Neural progenitor cell (in vitro differentiated cells): ENCODE results near the gene LRRC15. TPM values are rescaled to one million over a fixed set of nuclear protein-coding genes. Genes with fewer than 3 reads are reported as not detected.

Experiments
- DNase-seq: peaks from one replicate; pipeline ENCODE4 v3.0.0-alpha.2; 2016; ENCODE audit warnings: low spot score
- H2AFZ ChIP-seq: fragments of 200-600 bp; sonication (generic); replicated peaks from 2 replicates; pipeline ENCODE4 v1.6.1; 2016; ENCODE audit warnings: antibody characterized with exemption
- H3F3A ChIP-seq: fragments of 200-600 bp; sonication (generic); 2 replicates; pipeline ENCODE4 v1.6.1; 2016; ENCODE audit warnings: antibody characterized with exemption, low read depth
- H3K27ac ChIP-seq: fragments of 200-600 bp; sonication (generic); 2 replicates; pipeline ENCODE4 v1.5.1; 2016; ENCODE audit warnings: mild to moderate bottlenecking
- H3K27me3 ChIP-seq: fragments of 200-600 bp; sonication (generic); 2 replicates; pipeline ENCODE4 v1.6.1; 2016; ENCODE audit warnings: mild to moderate bottlenecking, moderate library complexity
- H3K36me3 ChIP-seq: fragments of 200-600 bp; sonication (generic); 2 replicates; pipeline ENCODE4 v1.5.1; 2016
- H3K4me1 ChIP-seq: fragments of 200-600 bp; sonication (generic); 2 replicates; pipeline ENCODE4 v1.6.1; 2016; ENCODE audit warnings: mixed run types
- H3K4me2 ChIP-seq: fragments of 200-600 bp; sonication (generic); 2 replicates; pipeline ENCODE4 v1.6.1; 2016
- H3K4me3 ChIP-seq: fragments of 200-600 bp; sonication (generic); 2 replicates; pipeline ENCODE4 v1.5.1; 2016
- H3K79me2 ChIP-seq: fragments of 200-600 bp; sonication (generic); 2 replicates; pipeline ENCODE4 v1.6.1; 2016; ENCODE audit warnings: low read depth
- H3K9ac ChIP-seq: fragments of 200-600 bp; sonication (generic); 2 replicates; pipeline ENCODE4 v1.6.1; 2016
- H3K9me3 ChIP-seq: fragments of 200-600 bp; sonication (generic); 2 replicates; pipeline ENCODE4 v1.5.1; 2016; ENCODE audit warnings: low read depth
- H4K20me1 ChIP-seq: fragments of 200-600 bp; sonication (generic); 2 replicates; pipeline ENCODE4 v1.6.1; 2016; ENCODE audit warnings: low read depth
- H3K27ac Mint-ChIP-seq: 3 replicates; pipeline ENCODE4 v1.8.0; 2021; ENCODE audit warnings: mixed read lengths
- H3K27me3 Mint-ChIP-seq: 2 replicates; pipeline ENCODE4 v1.8.0; 2022; ENCODE audit warnings: low read depth, mild to moderate bottlenecking, inconsistent platforms, moderate library complexity, mixed read lengths; ENCODE audit not compliant: insufficient read depth
- H3K36me3 Mint-ChIP-seq: 3 replicates; pipeline ENCODE4 v1.8.0; 2021; ENCODE audit warnings: mixed read lengths
- H3K4me1 Mint-ChIP-seq: 3 replicates; pipeline ENCODE4 v1.8.0; 2021; ENCODE audit warnings: mixed read lengths
- H3K4me3 Mint-ChIP-seq: 3 replicates; pipeline ENCODE4 v1.8.0; 2021; ENCODE audit warnings: mild to moderate bottlenecking, moderate library complexity, mixed read lengths
- H3K9me3 Mint-ChIP-seq: 3 replicates; pipeline ENCODE4 v1.8.0; 2020; ENCODE audit warnings: mixed read lengths
- CTCF ChIP-seq: fragments of 200-600 bp; sonication (generic); IDR thresholded peaks from 2 replicates; pipeline ENCODE4 v1.5.1; 2017; ENCODE audit warnings: antibody characterized with exemption, mild to moderate bottlenecking
- EZH2 ChIP-seq: fragments of 200-600 bp; sonication (generic); IDR thresholded peaks from 2 replicates; pipeline ENCODE4 v1.6.1; 2017; ENCODE audit warnings: antibody characterized with exemption, mild to moderate bottlenecking, moderate library complexity
- EZH2phosphoT487 ChIP-seq: fragments of 200-600 bp; sonication (generic); IDR thresholded peaks from 2 replicates; pipeline ENCODE4 v1.6.1; 2017; ENCODE audit warnings: antibody characterized with exemption
- total RNA-seq: library from RNA; depleted of rRNA; stranded (reverse); fragments of >200 nt; gene quantifications from 2 replicates; pipeline ENCODE4 v1.2.3, GENCODE V29; 2015; ENCODE audit warnings: low replicate concordance

LRRC15 gene
- total RNA-seq, 1 donor from 2014 or later = not detected

GRCh38 chr3:194365526-194365925, 4.0 kb downstream of the LRRC15 start:
- Mint-ChIP-seq H3K9me3 (no peaks in the 10 kb centered on the region), H3K4me1 (peaks cover 34% of the 10 kb centered on the region), H3K36me3 (no peaks in the 10 kb centered on the region), H3K27ac (no peak overlapping the region), H3K4me3 (no peak overlapping the region), H3K27me3 (peaks cover 11% of the 10 kb centered on the region)
- H3K36me3 ChIP-seq = no peaks in the 10 kb centered on the region
- H3K4me2 ChIP-seq = no peak overlapping the region
- peaks cover 6% of the 10 kb centered on the region for H3F3A ChIP-seq
- H3K27ac ChIP-seq = no peak overlapping the region
- peaks cover 12% of the 10 kb centered on the region for H3K27me3 ChIP-seq
- no peak overlapping the region for H2AFZ ChIP-seq
- no peak overlapping the region for H3K4me3 ChIP-seq
- no peak overlapping the region for H3K9ac ChIP-seq
- H4K20me1 ChIP-seq = no peaks in the 10 kb centered on the region
- DNase-seq = no peak
- no peaks in the 10 kb centered on the region for H3K9me3 ChIP-seq
- H3K79me2 ChIP-seq = no peaks in the 10 kb centered on the region
- peaks cover 27% of the 10 kb centered on the region for H3K4me1 ChIP-seq
- no peak for TF ChIP-seq EZH2
- no peak for TF ChIP-seq CTCF
- no peak for TF ChIP-seq EZH2phosphoT487

GRCh38 chr3:194364652-194365434, 4.7 kb downstream of the LRRC15 start:
- Mint-ChIP-seq H3K9me3 (peaks cover 3% of the 10 kb centered on the region), H3K4me3 (no peak overlapping the region), H3K27ac (no peak overlapping the region), H3K27me3 (peaks cover 7% of the 10 kb centered on the region), H3K36me3 (no peaks in the 10 kb centered on the region), H3K4me1 (peaks cover 28% of the 10 kb centered on the region)
- Histone ChIP-seq H3K27ac (no peak overlapping the region), H3K79me2 (no peaks in the 10 kb centered on the region), H3K27me3 (peaks cover 8% of the 10 kb centered on the region), H3K9me3 (no peaks in the 10 kb centered on the region), H3F3A (no peaks in the 10 kb centered on the region), H4K20me1 (no peaks in the 10 kb centered on the region), H3K4me3 (no peak overlapping the region), H3K4me2 (no peak overlapping the region), H3K36me3 (no peaks in the 10 kb centered on the region), H3K9ac (no peak overlapping the region), H2AFZ (no peak overlapping the region), H3K4me1 (peaks cover 20% of the 10 kb centered on the region)
- DNase-seq = no peak
- TF ChIP-seq EZH2phosphoT487 (no peak), EZH2 (no peak), CTCF (no peak)

GRCh38 chr3:194364314-194364651, 5.3 kb downstream of the LRRC15 start:
- peaks cover 15% of the 10 kb centered on the region for H3K4me1 ChIP-seq
- H3K27me3 ChIP-seq = peaks cover 5% of the 10 kb centered on the region
- H3K9me3 ChIP-seq = no peaks in the 10 kb centered on the region
- no peaks in the 10 kb centered on the region for H3K36me3 Mint-ChIP-seq
- no peaks in the 10 kb centered on the region for H3K79me2 ChIP-seq
- peaks cover 4% of the 10 kb centered on the region for H3K9me3 Mint-ChIP-seq
- DNase-seq = no peak
- H3K27ac Mint-ChIP-seq = no peak overlapping the region
- H3K27me3 Mint-ChIP-seq = peaks cover 7% of the 10 kb centered on the region
- H4K20me1 ChIP-seq = no peaks in the 10 kb centered on the region
- H3K4me1 Mint-ChIP-seq = peaks cover 22% of the 10 kb centered on the region
- H3K4me2 ChIP-seq = no peak overlapping the region
- TF ChIP-seq EZH2phosphoT487 (no peak), EZH2 (no peak), CTCF (no peak)
- H3K27ac ChIP-seq = no peak overlapping the region
- no peak overlapping the region for H3K4me3 Mint-ChIP-seq
- no peak overlapping the region for H3K4me3 ChIP-seq
- H2AFZ ChIP-seq = no peak overlapping the region
- no peaks in the 10 kb centered on the region for H3K36me3 ChIP-seq
- no peak overlapping the region for H3K9ac ChIP-seq
- H3F3A ChIP-seq = no peaks in the 10 kb centered on the region
